IPS-11a (cell line): Measurements from ENCODE around the gene SCLY.

ENCODE experiments used
- H3K4me3 ChIP-seq: one replicate; pipeline ENCODE4 v1.5.1; 2013; ENCODE audit warnings: low read depth, low read length, control low read depth

The SCLY gene

DNA sequence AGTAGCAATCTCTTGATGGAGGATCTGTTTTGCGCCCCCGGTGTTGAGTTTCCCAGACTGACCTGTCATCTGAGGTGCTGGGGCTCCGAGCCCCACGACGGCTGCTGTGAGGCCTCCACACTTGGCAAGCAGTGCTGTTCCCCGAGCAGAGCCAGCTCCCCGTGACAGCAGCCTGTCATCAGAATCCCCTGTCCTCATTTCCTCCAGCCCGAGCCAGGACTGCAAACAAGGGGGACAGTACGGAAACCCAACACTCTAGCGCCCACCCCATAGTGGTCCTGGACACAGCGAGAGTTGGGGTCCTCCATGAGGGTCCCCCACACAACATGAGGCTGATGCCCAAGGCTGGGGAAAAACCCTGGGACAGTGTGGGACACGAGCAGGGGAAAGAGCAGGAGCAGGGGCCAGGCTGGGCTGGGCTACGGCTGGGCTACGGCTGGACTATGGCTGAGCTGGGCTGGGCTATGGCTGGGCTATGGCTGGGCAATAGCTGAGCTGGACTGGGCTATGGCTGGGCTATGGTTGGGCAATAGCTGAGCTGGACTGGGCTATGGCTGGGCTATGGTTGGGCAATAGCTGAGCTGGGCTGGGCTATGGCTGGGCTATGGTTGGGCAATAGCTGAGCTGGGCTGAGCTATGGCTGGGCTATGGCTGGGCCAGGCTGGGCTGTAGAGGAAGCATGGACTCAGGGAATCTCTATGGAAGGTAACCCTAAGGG is 76.2 kb downstream of the SCLY start:
- no peak overlapping the region for H3K4me3 ChIP-seq

DNA sequence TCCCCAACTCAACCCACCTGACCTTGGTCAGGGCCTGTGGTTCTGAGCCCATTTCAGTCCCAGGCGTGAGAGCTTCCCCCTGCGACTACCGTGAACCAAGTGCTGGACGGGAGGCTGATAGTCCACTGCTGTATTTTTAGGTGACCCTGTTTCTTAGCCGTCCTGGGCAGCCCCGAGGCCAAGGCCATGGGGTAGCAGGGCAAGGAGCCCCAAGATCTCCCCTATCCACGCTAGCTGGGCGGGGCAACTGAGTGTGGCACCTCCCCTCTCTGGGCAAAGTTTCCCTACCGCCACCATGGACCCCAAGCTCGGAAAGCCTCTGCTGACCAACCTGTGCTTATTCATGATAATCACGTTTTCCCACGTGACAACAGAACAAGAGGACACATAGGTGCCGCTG is 77.1 kb downstream of the SCLY start:
- no peak overlapping the region for H3K4me3 ChIP-seq

DNA sequence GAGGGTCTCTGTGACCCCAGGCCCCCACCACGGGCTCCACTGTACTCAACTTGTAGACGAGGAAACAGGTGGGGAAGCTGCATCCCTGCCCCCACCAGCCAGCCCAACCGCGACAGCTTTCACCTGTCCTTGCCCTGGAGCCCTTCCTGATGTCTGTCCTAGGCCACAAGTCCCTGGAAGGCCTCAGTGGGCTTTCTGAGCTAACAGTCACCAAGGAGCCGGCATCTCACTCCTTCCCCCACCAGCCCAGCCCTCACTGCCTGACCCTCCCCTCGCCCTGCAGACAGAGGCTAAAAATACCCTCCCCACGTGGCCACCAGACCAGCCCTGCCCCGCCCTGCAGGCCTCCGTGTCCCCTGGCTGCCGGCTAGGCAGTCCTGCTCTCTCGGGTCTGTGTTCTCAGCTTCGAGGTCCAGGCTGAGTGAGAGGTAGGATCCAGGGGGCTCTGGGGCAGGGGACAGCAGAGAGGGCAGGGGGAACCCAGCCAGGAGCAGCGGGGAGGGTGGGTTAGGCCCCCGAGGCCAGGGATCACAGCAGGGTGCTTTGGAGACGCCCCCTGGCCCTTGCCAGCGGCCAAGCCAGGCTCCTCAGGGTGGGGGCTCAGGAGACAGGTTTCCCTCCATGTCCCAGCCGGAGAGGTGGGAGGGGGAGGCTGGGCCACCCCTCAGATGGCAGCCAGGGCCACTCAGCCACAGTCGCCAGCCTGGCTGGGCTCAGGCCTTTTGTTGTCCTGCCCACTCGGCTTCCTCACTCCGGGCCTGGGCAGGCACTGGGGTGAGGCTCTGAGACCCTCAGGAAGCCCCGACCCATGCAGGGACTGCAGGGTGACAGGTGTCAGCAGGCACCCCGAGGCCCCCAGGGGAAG is 77.8 kb downstream of the SCLY start, which contains the start of gene KLHL30:
Gene KLHL30, plus strand, starts transcription at position 338 of the 865 bp plus-strand sequence. CDS start 2,087 bp downstream, outside the sequence.
- H3K4me3 ChIP-seq: no peak within 1 kb of the TSS

DNA sequence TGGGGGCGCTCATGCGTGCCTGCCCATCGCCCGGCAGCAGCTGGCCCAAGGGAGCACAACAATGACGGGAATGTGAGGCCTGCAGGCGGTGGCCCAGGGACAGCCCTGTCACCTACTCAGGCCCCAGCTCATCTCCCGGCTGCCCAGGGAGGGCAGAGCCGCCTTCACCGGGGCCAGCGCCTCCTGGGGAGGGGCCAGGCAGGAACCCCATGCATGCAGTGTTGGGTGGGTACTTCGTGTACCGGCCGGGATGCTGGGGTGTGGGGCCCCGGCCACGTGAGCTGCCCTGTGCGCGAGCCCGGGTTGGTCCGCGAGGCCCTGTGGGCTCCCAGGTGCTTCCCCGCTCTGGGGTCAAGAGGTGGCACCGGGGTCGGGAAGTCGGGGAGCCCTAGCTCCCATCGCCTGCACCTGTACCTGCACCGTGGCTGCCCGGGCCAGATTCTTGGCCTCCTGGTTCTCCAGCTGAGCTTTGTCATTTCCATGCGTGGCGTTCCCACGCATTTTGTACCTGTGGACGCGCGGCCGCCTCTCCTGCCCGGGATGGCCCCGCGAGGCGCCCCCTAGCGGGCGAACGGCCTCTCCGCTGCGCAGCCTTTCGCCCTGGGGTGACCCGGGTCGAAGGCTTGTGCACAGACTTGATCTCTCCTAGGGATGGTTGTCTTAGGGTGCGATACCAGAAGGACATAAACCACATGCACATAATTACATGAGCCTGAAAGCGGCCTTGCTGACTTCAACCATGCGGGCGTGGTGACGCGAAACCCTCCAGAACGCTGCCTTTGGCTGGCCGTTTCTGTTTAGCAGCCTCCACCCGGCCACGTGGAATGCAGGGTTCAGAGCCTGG is 78.6 kb downstream of the SCLY start:
- no peak overlapping the region for H3K4me3 ChIP-seq

DNA sequence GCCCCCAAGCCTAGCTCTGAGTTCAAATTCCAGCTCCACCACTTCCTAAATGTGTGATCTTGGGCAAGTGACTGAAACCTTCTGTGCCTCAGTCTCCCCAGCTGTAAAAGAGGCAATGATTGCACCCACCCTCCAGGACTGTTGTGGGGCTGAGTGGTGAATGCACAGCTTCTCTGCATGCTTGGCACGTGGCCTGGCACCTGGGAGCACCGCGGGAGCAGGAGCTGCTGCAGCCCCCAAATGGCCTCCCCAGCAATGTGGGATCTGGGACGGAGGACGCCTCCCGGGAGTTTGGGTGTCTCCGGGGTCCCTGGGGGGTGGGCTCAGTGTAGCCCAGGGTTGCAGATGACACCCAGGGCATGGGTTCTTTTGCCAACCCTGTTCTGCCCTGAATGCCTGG is 79.2 kb downstream of the SCLY start:
- H3K4me3 ChIP-seq: no peak overlapping the region

DNA sequence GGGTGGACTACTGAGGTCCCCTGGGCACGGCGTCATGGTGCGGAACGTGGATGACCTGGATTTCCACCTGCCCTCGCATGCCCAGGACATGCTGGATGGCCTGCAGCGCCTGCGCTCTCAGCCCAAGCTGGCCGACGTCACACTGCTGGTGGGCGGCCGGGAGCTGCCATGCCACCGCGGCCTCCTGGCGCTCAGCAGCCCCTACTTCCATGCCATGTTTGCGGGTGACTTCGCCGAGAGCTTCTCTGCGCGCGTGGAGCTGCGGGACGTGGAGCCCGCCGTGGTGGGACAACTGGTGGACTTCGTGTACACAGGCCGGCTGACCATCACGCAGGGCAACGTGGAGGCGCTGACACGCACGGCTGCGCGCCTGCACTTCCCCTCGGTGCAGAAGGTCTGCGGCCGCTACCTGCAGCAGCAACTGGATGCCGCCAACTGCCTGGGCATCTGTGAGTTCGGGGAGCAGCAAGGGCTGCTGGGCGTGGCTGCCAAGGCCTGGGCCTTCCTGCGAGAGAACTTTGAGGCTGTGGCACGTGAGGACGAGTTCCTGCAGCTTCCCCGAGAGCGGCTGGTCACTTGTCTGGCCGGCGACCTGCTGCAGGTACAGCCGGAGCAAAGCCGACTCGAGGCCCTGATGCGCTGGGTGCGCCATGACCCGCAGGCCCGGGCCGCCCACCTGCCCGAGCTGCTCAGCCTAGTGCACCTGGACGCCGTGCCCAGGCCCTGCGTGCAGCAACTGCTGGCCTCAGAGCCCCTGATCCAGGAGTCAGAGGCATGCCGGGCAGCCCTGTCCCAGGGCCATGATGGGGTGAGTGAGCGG is 80.1 kb downstream of the SCLY start:
- no peak overlapping the region for H3K4me3 ChIP-seq

DNA sequence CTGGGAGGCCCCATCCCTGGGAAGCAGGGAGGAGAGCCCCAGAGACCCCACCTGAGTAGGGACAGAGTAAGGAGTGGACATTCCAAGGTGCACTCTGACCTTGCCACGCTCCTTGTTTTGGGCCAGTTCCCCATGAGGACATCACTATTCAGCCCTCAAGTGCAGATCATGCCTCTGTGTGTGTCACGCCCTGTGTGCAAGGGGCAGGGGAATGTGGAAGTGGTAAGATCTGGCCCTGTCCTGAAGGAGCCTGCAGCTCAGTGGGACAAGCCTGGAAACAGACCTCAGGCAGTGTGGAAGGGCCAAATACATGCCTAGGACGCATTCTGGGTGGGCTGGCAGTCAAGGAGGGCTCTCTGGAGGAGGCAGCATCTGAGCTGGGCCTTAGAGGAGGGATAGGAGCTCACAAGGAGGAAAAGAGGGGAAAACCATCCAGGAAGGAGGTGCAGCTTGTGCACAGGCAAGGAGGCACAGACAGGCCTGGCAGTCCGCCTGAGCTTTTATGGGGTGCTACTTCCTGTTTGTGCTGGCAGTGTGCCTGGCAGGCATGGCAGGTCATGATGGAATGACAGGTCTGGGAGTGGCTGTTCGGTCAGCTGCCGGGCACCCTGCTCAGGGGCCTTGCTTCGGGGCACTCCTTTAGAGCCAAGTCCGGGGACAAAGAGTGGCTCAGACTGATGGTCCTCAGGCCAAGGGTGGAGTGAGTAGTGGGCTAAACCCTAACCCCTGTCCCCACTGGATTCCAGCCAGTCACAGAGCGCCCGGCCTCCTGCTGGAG is 80.9 kb downstream of the SCLY start:
- H3K4me3 ChIP-seq: no peak overlapping the region

DNA sequence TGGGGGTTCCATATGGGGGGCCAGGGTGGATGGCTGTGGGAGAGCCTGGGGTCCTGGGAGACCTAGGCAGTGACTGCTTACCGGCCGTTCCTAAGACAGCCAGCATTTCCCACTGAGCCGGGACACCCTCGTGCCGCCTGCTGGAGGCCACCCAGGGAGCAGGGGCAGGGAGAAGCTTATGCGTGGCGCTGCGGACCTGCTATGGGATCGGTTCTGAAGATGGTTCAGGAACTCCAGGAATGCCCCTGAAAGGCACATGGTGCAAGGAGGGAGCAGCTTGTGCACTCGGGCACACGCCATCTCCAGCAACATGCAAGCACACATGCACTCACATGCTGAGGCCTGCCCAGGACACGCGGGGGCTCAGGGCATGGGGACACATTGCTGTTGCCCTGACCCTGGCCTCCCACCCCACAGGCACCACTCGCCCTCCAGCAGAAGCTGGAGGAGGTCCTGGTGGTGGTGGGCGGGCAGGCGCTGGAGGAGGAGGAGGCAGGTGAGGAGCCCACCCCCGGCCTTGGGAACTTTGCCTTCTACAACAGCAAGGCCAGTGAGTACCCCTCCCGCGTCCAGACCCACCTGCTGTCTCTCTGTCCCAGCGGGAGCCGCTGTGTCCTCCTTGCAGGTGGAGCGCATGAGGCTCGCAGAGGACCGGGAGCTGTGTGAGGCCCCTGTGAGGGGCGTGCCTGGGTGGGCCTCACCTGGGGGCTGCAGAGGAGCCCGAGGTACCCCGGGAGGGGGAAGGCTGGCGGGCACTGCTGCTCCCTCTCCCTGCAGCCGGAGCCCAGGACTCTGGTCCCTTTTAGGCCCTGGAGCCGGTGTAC is 81.8 kb downstream of the SCLY start:
- H3K4me3 ChIP-seq: no peak overlapping the region

DNA sequence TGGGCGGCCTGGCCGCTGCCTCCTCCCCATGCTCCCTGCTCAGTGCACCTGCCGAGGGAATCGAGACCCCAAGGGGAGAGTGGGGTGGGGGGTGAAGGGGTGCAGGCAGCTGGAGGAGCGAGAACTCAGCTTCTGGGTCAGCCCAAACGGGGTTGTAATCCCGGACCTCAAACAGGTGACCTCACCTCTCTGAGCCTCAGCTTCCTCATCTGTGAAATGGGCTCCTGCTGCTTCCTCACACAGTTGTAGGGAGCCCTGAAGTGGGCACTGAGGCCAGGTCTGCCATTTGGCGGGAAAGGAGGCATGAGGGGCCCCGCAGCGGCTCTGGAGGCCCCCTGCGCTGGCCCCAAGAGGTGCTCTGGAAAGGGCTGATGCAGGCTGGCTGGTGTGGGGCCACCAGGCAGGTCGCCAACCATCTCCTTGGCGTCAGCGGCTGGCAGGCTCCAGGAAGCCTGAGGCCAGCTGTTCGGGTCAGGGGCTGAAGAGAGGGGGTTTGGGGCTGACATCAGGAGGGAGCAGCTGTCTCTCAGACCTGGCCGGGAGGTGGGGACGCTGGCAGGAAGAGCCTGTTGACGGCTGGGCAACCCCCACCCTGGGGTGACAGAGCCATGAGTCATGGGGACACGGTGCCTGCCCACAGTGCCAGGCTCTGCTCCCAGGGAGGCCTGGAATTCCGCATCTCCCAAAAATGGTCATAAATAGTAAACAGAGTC is 82.6 kb downstream of the SCLY start:
- no peak overlapping the region for H3K4me3 ChIP-seq

DNA sequence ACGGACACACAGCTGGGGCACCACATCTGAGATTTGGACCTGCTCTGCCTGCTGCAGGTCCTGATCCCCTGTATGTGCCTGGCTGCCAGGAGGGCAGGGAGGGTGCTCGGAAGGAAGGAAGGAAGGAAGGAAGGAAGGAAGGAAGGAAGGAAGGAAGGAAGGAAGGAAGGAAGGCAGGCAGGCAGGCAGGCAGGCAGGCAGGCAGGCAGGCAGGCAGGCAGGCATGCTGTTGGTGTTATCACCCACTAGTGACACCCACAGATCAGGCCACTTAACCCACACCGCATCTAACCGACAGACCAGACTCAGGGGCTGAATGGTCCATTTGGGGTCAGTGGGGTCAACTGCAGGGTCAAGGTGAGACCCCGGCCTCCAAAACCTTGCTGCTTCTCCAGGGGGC is 83.5 kb downstream of the SCLY start:
- no peak overlapping the region for H3K4me3 ChIP-seq

DNA sequence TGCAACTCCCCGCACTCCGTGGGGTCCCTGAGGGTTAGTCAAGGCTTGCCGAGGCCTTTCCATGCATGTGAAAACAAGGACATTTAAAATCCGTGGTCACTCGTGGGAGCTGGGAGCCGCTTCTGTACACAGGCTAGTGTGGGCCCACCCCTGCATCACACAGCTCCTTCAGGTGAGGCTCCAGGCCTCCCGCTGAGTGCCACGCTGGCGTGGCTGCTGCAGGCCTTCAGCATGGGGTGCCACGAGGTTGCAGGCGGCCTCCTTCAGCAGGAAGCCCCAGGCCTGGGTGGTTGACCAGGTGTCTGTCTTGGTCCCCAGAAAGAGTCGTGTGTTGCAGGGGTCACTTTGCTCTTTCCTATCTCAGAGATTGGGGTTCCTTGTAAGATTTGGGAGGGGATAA is 84.2 kb downstream of the SCLY start:
- no peak overlapping the region for H3K4me3 ChIP-seq

DNA sequence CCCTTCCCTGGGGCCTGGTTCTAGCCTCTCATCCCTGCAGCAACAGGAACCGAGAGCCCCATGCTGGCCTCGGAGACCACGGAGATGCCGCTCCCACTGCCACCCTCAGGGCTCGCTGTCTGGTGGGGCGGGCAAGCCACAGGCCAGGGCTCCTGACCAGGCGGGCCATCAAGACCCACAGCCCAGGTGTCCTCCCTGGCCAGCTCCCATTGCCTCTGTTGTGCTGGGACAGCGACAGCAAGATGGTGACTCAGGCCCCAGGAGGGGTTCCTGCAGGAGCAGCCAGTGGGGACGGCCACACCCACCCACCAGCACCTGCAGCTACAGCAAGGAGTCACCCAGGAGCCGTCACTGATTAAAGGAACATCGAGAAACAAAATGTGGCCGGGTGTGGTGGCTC is 85.0 kb downstream of the SCLY start:
- no peak overlapping the region for H3K4me3 ChIP-seq

DNA sequence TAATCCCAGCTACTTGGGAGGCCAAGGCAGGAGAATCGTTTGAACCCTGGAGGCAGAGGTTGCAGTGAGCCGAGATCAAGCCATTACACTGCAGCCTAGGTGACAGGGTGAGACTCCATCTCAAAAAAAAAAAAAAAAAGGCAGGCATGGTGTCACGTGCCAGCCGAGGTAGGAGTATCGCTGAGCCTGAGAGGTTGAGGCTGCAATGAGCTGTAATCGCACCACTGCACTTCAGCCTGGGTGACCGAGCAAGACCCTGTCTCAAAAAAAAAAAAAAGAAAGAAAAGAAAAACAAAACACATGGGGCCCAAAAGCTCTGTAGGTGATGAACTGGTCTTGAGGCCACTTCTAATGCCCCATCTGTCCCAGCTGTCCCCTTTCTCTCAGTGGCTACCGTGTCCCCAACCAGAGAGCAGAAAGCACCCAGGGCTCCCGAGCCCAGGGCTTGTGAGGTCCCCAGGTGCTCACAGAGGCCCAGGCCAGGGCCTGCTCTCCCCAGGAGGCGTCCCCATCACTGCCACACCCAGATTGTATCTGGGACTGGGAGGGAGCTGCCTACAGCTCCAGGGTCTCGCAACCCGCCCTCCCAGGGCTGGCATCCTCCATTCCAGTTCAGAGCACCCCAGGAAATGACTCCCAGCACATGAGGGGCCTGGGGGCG is 86.2 kb downstream of the SCLY start:
- H3K4me3 ChIP-seq: no peak overlapping the region

DNA sequence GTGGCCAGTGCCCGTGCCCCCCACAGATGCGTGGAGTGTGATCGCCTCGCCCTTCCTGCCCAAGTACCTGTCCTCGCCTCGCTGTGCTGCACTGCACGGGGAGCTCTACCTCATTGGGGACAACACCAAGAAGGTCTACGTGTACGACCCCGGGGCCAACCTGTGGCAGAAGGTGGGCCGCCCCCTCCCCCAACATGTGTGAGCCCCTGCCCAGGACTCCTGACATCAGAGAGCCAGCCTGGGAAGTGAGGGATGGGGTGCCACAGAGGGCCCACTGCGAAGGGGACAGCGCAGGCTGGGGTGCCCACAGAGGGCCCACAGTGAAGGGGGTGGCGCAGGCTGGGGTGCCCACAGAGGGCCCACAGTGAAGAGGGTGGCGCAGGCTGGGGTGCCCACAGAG is 88.2 kb downstream of the SCLY start:
- no peak overlapping the region for H3K4me3 ChIP-seq
